ENCODE data around the gene CMTM2.
"Not testable (repeated sequence)": the region's sequence is repeated elsewhere in the genome, so short reads cannot be mapped to it uniquely, and the experiment has no call there.

CMTM2 gene

DNA sequence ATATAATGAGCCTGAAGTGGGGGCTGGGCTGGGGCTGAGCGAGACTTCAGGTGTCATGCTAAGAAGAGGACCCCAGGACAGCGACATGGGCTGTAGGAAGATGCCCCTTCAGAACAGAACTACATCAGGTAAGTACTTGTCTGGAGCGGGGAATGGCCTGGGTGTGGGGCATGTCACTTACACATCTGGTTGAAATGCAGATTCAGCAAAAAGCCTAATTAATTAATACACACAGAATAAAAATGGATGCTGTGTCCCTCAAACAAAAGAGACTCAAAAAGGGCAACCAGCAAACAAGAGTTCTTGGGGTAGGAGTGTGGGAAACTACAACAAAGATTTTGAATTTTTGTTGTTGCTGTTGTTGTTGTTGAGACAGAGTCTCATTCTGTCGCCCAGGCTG is 11.8 kb downstream of the CMTM2 start:
- no peak for TF ChIP-seq CTCF (IDR thresholded peaks at IDR 0.05; ENCODE audit: low read depth, low read length)
- no peak for DNase-seq (ENCODE audit: low read depth in 2 of 2)
- no peak overlapping the region for H3K4me3 ChIP-seq (replicated peaks in 1 of 2; ENCODE audit: low read depth in 2 of 2, low read length in 2 of 2)

DNA sequence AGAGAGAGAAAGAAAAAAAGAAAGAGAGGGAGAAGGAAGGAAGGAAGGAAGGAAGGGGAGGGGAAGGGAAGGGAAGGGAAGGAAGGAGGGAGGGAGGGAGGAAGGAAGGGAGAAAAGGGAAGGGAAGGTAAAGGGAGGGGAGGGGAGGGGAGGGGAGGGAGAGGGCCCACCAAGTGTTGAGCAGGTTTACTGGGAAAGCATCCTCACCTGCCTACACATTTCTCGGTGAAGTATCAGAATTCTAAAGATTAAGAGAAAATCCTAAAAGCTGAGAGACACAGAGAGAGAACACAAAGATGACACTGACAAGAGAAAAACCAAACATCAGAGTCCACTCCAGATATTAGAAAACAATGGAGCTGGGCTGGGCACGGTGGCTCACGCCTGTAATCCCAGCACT is 13.0 kb downstream of the CMTM2 start:
- DNase-seq (ENCODE audit: low read depth in 2 of 2), result no peak
- no peak overlapping the region for H3K4me3 ChIP-seq (replicated peaks in 1 of 2; ENCODE audit: low read depth in 2 of 2, low read length in 2 of 2)
- TF ChIP-seq CTCF (IDR thresholded peaks at IDR 0.05; ENCODE audit: low read depth, low read length), result no peak

GRCh38 chr16:66592814-66593213 is 13.6 kb downstream of the CMTM2 start:
- TF ChIP-seq CTCF (IDR thresholded peaks at IDR 0.05; ENCODE audit: low read depth, low read length), result no peak
- no peak overlapping the region for H3K4me3 ChIP-seq (replicated peaks in 1 of 2; ENCODE audit: low read depth in 2 of 2, low read length in 2 of 2)
- no peak for DNase-seq (ENCODE audit: low read depth in 2 of 2)

DNA sequence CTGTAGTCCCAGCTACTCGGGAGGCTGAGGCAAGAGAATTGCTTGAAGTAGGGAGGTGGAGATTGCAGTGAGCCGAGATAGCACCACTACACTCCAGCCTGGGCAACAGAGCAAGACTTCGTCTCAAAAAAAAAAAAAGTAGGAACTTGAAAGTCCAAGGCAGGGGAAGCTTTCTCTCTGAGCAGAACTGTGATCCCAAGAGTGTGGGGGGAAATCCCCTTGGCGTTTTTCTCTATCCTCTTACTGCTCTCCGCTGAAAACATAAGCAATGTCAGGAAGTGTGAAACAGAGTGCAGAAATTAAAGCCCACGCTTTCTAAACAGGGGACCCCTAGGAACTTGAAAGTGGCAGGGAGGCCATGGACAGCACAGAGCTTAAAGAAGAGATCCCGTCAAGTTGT is 15.5 kb downstream of the CMTM2 start:
- no peak overlapping the region for H3K4me3 ChIP-seq (replicated peaks in 1 of 2; ENCODE audit: low read depth in 2 of 2, low read length in 2 of 2)
- no peak for DNase-seq (ENCODE audit: low read depth in 2 of 2)
- TF ChIP-seq CTCF (IDR thresholded peaks at IDR 0.05; ENCODE audit: low read depth, low read length), result no peak

GRCh38 chr16:66596559-66596958 is 17.3 kb downstream of the CMTM2 start:
- DNase-seq (ENCODE audit: low read depth in 2 of 2); H3K4me3 ChIP-seq (replicated peaks in 1 of 2; ENCODE audit: low read depth in 2 of 2, low read length in 2 of 2): not testable (repeated sequence)

DNA sequence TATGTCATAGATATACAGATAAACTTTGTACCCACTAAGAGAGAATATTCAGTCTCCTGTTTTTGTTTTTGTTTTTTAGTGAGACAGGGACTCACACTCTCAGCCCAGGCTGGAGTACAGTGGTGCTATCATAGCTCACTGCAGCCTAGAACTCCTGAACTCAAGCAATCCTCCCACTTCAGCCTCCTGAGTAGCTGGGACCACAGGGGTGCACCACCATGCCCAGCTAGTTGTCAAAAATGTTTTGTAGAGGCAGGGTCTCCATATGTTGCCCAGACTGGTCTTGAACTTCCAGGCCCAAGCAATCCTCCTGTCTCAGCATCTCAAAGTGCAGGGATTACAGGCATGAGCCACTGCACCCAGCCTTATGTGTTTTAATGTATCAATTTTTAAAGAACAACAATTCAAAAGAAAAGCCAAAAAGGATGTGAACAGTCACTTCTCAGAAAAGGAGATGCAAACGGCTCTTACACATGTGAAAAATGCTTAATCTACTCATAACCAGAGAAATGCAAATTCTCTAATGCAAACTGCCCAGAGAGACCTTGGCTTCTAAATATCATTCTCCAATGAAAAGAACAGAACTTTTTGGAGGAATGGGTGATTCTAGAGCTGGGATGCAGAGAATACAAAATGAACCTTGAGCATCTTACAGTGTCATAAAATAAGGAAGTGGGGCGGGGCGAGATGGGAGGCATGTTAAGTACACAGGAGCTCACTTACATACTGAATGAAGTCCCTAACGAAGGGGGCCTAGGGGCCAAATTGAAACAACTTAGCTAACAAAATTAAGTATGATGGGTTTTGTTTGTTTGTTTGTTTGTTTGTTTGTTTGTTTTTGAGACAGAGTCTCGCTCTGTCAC is 18.0 kb downstream of the CMTM2 start:
- no peak overlapping the region for H3K4me3 ChIP-seq (replicated peaks in 1 of 2; ENCODE audit: low read depth in 2 of 2, low read length in 2 of 2)
- no peak for TF ChIP-seq CTCF (IDR thresholded peaks at IDR 0.05; ENCODE audit: low read depth, low read length)
- DNase-seq (ENCODE audit: low read depth in 2 of 2), result no peak

- TF ChIP-seq CTCF (IDR thresholded peaks at IDR 0.05; ENCODE audit: low read depth, low read length), result no peak
- no peak for DNase-seq (ENCODE audit: low read depth in 2 of 2)
- H3K4me3 ChIP-seq (replicated peaks in 1 of 2; ENCODE audit: low read depth in 2 of 2, low read length in 2 of 2), result no peak overlapping the region
These were observed 18.8 kb downstream of the CMTM2 start for GRCh38 chr16:66598111-66598510.

Data from cardiac fibroblast (primary cell).